ELR (cell line): ENCODE measurements around the gene EFNA1.

ENCODE experiments used
- DNase-seq: peaks from one replicate; pipeline ENCODE4 v3.0.0-alpha.2; 2015; ENCODE audit warnings: low read depth

The EFNA1 gene

DNA sequence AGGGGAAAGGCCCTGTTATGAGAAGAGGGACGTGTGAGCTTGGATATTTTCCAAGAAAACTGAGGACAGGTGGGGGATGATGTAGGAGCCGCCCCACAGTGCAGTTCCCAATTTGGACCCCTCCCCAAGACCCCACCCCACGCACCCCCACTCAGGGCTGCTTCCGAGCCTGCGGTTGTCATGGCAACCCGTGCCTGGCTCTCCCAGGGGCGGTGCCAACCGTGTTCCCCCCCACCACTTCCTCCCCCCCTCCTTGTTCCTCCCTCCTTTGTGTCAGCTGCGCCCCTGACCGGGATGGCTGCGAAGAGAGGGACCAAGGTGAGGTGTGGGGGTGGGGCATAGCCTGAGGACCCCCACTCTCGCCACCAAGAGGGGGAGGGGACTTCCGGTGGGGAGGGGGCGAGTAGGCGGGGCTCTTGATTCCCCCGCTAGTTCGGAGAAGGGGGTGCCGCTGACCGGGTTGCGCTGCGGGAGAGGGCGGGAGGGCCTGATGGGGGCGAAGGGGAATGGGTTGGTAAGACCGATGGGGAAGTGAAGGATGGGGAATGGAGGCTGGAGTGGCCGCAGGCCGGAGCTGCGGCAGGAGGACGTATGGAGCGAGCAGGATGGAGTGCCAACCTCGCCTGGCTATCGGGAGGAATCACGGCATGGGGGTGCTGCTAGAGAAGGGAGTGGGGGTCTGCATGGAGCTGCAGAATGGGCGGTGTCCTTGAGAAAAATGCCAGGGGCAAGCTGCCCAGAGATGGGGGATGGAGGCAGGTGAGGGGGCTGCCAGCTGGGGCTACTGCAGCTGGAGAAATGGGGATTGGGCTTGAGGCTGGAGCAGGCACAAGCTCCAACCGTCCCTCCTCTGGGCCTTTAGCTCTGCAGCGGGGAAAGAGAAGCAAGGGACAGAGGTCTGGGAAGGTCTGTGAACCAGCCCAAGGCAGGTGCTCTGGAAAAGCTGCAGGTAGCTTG, 46.9 kb downstream of the EFNA1 start:
- DNase-seq = peak; percentile 46

- DNase-seq = no peak
These were observed 47.7 kb downstream of the EFNA1 start for GRCh38 chr1:155175281-155175926.

GRCh38 chr1:155175927-155176371, 48.3 kb downstream of the EFNA1 start:
- no peak for DNase-seq

DNA sequence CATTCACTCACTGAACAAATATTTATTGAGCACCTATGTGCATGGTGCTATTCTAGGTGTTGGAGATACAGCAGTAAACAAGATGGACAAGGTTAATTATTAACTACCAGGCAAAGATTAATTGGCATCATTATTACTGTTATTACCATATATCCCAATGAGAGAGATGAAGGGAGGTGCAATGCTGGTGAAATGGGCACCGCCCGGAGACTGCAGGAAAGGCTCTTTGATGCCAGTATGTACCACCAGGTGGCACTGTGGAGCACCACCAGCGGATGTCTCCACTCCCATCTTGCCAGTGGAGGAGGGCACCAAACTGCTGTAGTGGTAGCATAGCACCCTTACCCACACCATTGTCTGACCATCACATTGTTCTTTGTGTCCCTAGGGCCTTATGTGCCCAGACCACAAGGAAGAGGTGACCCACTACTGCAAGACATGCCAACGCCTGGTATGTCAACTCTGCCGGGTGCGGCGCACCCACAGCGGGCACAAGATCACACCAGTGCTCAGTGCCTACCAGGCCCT, 48.9 kb downstream of the EFNA1 start:
- peak; percentile 80 for DNase-seq

- no peak for DNase-seq
These were observed 49.7 kb downstream of the EFNA1 start for GRCh38 chr1:155177192-155177917.

DNA sequence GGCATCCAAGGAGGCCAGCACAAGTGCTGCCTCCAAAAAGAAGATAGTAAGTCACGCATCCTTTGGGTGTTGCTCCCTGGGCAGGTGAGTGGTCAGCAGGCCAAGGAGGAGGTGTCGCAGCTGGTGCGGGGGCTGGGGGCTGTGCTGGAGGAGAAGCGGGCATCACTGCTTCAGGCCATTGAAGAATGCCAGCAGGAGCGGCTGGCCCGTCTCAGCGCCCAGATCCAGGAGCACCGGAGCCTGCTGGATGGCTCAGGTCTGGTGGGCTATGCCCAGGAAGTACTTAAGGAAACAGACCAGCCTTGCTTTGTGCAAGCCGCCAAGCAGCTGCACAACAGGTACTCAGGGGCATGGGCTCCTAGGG, 50.2 kb downstream of the EFNA1 start:
- no peak for DNase-seq

DNA sequence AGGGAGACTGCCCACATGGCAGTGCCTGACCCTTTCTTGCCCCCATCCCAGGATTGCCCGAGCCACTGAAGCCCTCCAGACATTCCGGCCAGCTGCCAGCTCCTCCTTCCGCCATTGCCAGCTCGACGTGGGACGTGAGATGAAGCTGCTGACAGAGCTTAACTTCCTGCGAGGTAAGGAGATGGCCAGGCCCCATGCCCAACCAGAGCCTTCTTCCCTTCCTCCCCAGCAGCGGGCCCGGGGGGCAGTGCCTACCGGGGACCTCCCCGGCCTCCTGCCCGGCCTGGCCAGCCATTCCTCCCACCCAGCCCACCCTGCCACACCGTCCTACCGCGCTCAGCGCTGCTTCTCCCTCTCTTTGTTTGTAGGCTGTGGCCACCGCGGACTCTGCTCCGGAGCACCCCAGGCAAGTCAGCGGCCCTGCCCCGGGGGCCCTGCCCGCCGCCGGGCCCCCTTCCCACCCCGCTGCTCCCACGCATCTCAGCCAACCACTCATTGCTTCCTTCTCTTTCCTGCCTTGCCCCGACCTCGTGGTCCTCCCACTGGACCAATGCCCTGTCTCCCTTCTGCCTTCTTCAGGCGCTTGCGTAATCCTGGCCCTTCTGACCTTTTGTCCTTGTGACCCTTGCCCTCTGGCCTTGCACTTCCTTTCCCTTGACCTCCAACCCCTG, 50.9 kb downstream of the EFNA1 start:
- no peak for DNase-seq

DNA sequence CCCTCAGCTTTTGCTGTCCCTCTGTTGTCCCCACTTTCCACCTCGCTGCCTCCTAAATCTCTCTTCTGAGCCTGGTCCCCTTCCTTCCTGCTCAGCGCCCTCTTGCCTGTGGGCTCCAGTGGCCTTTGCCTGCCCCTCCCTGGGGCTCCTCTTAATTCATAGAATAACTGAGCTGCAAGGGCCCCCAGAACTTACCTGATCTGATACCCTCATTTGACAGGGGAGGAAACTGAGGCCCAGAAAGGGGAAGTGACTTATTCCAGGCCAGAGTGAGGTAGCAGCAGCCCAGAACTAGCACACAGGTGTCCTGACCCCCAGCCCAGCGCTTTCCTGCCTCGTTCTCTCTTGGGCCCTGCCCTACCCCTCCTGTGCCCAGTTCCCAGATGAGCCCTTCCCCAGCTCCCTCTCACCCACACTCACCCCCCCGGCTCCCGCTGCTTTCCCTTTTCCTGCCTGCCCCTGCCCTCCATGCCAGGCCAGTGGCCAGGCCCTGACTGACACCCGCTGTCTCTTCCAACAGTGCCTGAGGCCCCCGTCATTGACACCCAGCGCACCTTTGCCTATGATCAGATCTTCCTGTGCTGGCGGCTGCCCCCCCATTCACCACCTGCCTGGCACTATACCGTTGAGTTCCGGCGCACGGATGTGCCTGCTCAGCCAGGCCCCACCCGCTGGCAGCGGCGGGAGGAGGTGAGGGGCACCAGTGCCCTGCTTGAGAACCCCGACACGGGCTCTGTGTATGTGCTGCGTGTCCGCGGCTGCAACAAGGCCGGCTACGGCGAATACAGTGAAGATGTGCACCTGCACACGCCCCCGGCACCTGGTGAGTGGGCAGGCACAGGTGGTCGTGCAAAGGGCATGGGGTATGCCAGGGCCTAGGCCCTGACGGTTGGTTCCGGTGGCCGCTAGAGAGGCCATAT, 51.7 kb downstream of the EFNA1 start:
- no peak for DNase-seq

DNA sequence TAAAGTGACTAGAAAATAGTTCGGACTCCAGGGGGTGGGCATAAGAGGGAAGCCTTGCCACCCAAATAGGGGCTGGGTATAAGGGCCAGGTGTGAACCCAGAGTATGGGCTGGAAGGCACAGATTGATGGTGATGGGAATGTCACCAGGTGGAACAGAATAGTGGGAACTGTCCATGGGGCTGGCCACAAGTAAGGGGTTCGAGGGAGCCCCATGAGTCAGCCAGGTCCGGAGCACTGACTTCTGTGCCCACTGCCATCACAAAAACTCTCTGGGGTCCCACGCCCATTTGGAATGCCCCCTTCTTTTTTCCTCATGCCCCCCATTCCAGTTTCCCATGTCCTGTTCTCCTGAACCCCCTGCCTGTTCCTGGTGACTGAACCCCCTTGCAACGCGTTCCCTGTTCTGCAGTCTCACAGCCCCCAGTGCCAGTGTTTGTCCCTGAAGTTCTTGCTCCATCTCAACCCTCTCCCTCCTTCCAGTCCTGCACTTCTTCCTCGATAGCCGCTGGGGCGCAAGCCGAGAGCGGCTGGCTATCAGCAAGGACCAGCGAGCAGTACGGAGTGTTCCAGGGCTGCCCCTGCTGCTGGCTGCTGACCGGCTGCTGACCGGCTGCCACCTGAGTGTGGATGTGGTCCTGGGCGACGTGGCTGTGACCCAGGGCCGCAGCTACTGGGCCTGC, 53.8 kb downstream of the EFNA1 start:
- no peak for DNase-seq

- DNase-seq = no peak
These were observed 54.4 kb downstream of the EFNA1 start for GRCh38 chr1:155182052-155182550.

DNA sequence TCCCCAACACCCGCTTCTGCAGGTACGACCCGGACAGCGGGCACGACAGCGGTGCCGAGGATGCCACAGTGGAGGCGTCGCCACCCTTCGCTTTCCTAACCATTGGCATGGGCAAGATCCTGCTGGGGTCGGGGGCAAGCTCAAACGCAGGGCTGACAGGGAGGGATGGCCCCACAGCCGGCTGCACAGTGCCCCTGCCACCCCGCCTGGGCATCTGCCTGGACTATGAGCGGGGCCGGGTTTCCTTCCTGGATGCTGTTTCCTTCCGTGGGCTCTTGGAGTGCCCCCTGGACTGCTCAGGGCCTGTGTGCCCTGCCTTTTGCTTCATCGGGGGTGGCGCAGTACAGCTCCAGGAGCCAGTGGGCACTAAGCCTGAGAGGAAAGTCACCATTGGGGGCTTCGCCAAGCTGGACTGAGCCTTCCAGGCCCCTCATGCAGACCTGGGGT, 56.1 kb downstream of the EFNA1 start:
- no peak for DNase-seq

GRCh38 chr1:155184351-155184811, 56.7 kb downstream of the EFNA1 start:
- no peak for DNase-seq
